Heart right ventricle (tissue), 16 donors: ENCODE results near the gene GMCL1. TPM values are rescaled to one million over a fixed set of nuclear protein-coding genes. Genes with fewer than 3 reads are reported as not detected.

ENCODE experiments used
- ATAC-seq, 8 donors: fragments of 200-7000 bp; cut with Tn5 transposase; one replicate each; pipeline ENCODE4 v1.9.1; 2020; ENCODE audit warnings: mild to moderate bottlenecking in 8 of 8, moderate library complexity in 8 of 8, moderate number of reproducible peaks in 1 of 8
- DNase-seq, 2 donors: peaks; one replicate each; pipeline ENCODE4 v3.0.0-alpha.2; 2020
- H3K27ac ChIP-seq, 10 donors: fragments of 200-600 bp; sonication (generic) in 2 of 10; one replicate each; pipeline versions ENCODE4 v1.5.0 to v1.8.0; 2020 to 2022; ENCODE audit warnings: mild to moderate bottlenecking in 3 of 10
- H3K27me3 ChIP-seq, 7 donors: fragments of 200-600 bp; one replicate each; pipeline ENCODE4 v1.8.0; 2021 to 2022; ENCODE audit warnings: mild to moderate bottlenecking in 2 of 7
- H3K36me3 ChIP-seq, 9 donors: fragments of 200-600 bp; sonication (generic) in 1 of 9; one replicate each; pipeline versions ENCODE4 v1.5.0 to v1.8.0; 2020 to 2022; ENCODE audit warnings: mild to moderate bottlenecking in 2 of 9
- H3K4me1 ChIP-seq, 9 donors: fragments of 200-600 bp; sonication (generic) in 1 of 9; one replicate each; pipeline versions ENCODE4 v1.5.0 to v1.8.0; 2020 to 2022; ENCODE audit warnings: mild to moderate bottlenecking in 4 of 9
- H3K4me3 ChIP-seq, 10 donors: fragments of 200-600 bp; sonication (generic) in 2 of 10; one replicate each; pipeline versions ENCODE4 v1.5.0 to v1.8.0; 2020 to 2022; ENCODE audit warnings: mild to moderate bottlenecking in 7 of 10, moderate library complexity in 2 of 10
- H3K9me3 ChIP-seq, 11 donors: fragments of 200-600 bp in 10 of 11; sonication (generic) in 2 of 11; one replicate each; pipeline versions ENCODE4 v1.5.0 to v1.8.0; 2013 to 2022; ENCODE audit warnings: mild to moderate bottlenecking in 2 of 11, control low read depth in 1 of 11, moderate library complexity in 1 of 11
- WGBS, 2 donors: extraction: QIAGEN DNeasy Blood & Tissue Kit; methylation state at CpG; one replicate each; pipeline ENCODE4 v1.1.7; 2013; ENCODE audit warnings: inconsistent platforms in 1 of 2; 5-methylcytosine and 5-hydroxymethylcytosine counted together
- intact Hi-C, 10 donors: fragments of 100-400 bp; cut with DNase I; formaldehyde crosslinking; loops; one replicate each; pipeline versions ENCODE4 v1.11.1 to v1.14.2; 2022
- polyA plus RNA-seq, 2 donors: library from polyadenylated mRNA; stranded (reverse); fragments of 200-250 nt; gene quantifications; one replicate each; pipeline ENCODE4 v1.2.3, GENCODE V29; 2013
- total RNA-seq, 10 donors: library from RNA; stranded (reverse); fragmentation: NEBNext Ultra II Directional in 3 of 10; extraction: Animal tissue kit (Norgen Biotek cat#: 25700) in 3 of 10; gene quantifications; one replicate each; pipeline versions ENCODE4 v1.2.1 to v1.2.4, GENCODE V29; 2021 to 2023
- TF ChIP-seq, protein P1 (sequence below), 9 donors: fragments of 200-600 bp; sonication (generic) in 2 of 9; IDR thresholded peaks; one replicate each; pipeline versions ENCODE4 v1.5.0 to v1.8.0; 2021 to 2022; ENCODE audit warnings: antibody characterized with exemption in 9 of 9, mild to moderate bottlenecking in 5 of 9, moderate library complexity in 1 of 9
- donor health status: Arrhythmogenic right ventricular cardiomyopathy.
- donor health status: ischemic (EF 13 %, LVEDD 7.1; RV severe dilation, severe dysfunction).
- donor health status: healthy with polysubstance abuse.
- donor health status: DM: no; HTN: yes; CAD: no.
- donor health status: DM: no; HTN: no; CAD: no.
- donor health status: ischemic (EF 25% LVEDD 6.9; RV normal size, moderate dysfunction).
- donor health status: ischemic (EF 25% LVEDD 5.7; RV mildly dilated, moderate dysfunction).
- donor health status: healthy.
- donor health status: DM: yes; HTN: yes; CAD: no.
- donor health status: Ischemic cardiomyopathy.
- donor health status: ischemic (EF 35%, LVEDD 5.7; RV mildly dilated, moderate dysfunction).
- donor health status: nonischemic (EF 11% LVEDD 7.7; RV severe dilation, severe dysfunction).
- donor health status: DM: yes; HTN: yes; CAD: no.
- donor health status: PGD.
- donor health status: ischemic (EF 29% LVEDD 5.4; RV normal size, mild dysfunction).
- donor health status: nonischemic (EF 23%, LVEDD 6.1; RV moderate dilation, normal function).

The GMCL1 gene
- total and polyA plus RNA-seq, 12 donors = 2.9 to 8.0 (median 4.8) TPM

DNA sequence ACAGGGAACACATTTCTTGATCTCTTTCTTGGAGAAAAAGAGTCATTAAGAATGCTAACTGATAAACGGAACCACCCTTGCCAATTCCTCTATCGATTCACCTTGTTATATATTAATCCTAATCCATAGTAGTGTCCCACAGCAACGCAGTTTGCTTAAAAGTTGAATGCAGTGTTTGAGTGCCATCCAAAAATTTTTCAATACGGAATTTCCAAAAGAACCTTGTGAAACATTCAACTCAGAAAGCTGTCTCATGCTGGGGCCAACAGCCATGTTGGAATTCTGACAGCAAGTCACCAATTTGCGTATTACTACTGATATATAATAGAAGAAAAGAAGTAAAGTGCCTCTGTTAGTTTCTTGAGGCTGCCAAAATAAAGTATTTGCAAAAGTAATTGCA, 45.2 kb upstream of the GMCL1 start:
- Histone ChIP-seq H3K4me3 (no peak overlapping the region), H3K36me3 (peaks cover 0 to 36% (median 0%) of the 10 kb centered on the region in 9 donors), H3K4me1 (peaks cover 0 to 4% (median under 1%) of the 10 kb centered on the region in 9 donors), H3K27ac (no peak overlapping the region), H3K9me3 (no peaks in the 10 kb centered on the region), H3K27me3 (no peaks in the 10 kb centered on the region)
- intact Hi-C loops = no loop called here
- 94 to 95% methylated on average over 5 of the region's 5 CpGs for WGBS, 2 donors
- ATAC-seq = no peak
- TF ChIP-seq, protein P1, sequence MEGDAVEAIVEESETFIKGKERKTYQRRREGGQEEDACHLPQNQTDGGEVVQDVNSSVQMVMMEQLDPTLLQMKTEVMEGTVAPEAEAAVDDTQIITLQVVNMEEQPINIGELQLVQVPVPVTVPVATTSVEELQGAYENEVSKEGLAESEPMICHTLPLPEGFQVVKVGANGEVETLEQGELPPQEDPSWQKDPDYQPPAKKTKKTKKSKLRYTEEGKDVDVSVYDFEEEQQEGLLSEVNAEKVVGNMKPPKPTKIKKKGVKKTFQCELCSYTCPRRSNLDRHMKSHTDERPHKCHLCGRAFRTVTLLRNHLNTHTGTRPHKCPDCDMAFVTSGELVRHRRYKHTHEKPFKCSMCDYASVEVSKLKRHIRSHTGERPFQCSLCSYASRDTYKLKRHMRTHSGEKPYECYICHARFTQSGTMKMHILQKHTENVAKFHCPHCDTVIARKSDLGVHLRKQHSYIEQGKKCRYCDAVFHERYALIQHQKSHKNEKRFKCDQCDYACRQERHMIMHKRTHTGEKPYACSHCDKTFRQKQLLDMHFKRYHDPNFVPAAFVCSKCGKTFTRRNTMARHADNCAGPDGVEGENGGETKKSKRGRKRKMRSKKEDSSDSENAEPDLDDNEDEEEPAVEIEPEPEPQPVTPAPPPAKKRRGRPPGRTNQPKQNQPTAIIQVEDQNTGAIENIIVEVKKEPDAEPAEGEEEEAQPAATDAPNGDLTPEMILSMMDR (IDR thresholded peaks at IDR 0.05) = no peak
- no peak for DNase-seq

GRCh38 chr2:69785358-69785757, 44.1 kb upstream of the GMCL1 start:
- WGBS, 2 donors = 89 to 92% methylated on average over 2 of the region's 2 CpGs
- no peaks in the 10 kb centered on the region for H3K27me3 ChIP-seq
- intact Hi-C loops = no loop called here
- peaks cover 0 to 42% (median 0%) of the 10 kb centered on the region in 9 donors for H3K36me3 ChIP-seq
- no peak overlapping the region for H3K27ac ChIP-seq
- no peak overlapping the region for H3K4me3 ChIP-seq
- ATAC-seq (no peak), DNase-seq (no peak)
- TF ChIP-seq, protein P1 (IDR thresholded peaks at IDR 0.05) = no peak
- peaks cover 0 to 15% (median 10%) of the 10 kb centered on the region in 9 donors for H3K4me1 ChIP-seq
- no peaks in the 10 kb centered on the region for H3K9me3 ChIP-seq

GRCh38 chr2:69786052-69786560, 43.4 kb upstream of the GMCL1 start:
- TF ChIP-seq, protein P1 (IDR thresholded peaks at IDR 0.05) = no peak
- intact Hi-C loops = no loop called here
- ATAC-seq = no peak
- Histone ChIP-seq H3K27ac (no peak overlapping the region), H3K9me3 (no peaks in the 10 kb centered on the region), H3K27me3 (no peaks in the 10 kb centered on the region), H3K4me1 (peaks cover 0 to 23% (median 18%) of the 10 kb centered on the region in 9 donors), H3K36me3 (peaks cover 0 to 42% (median 0%) of the 10 kb centered on the region in 9 donors), H3K4me3 (no peak overlapping the region)
- DNase-seq = no peak
- 70 to 74% methylated on average over 4 of the region's 4 CpGs for WGBS, 2 donors

- Histone ChIP-seq H3K27me3 (no peaks in the 10 kb centered on the region), H3K9me3 (no peaks in the 10 kb centered on the region), H3K27ac (peak overlapping the region in 9 of 10 donors; percentile 32 to 84 (median 75)), H3K36me3 (peaks cover 0 to 45% (median 0%) of the 10 kb centered on the region in 9 donors), H3K4me3 (peak overlapping the region in 1 of 10 donors; percentile 10), H3K4me1 (peaks cover 0 to 25% (median 20%) of the 10 kb centered on the region in 9 donors)
- intact Hi-C loops = no loop called here
- 75 to 76% methylated on average over 7 of the region's 7 CpGs for WGBS, 2 donors
- TF ChIP-seq, protein P1 (IDR thresholded peaks at IDR 0.05) = no peak
- ATAC-seq (peak in 7 of 8 donors; percentile 45 to 80 (median 61)), DNase-seq (no peak)
Measured at GRCh38 chr2:69789175-69789721, 40.2 kb upstream of the GMCL1 start.
